NCI-H1694 (cell line): Measurements from ENCODE around the gene WBP2NL.

Experiments used
- DNase-seq: peaks from one replicate; lab custom pipeline; 2025; lab: John Stamatoyannopoulos, UW

Gene WBP2NL

GRCh38 chr22:41978732-41979131, 19.9 kb upstream of the WBP2NL start:
- DNase-seq = no peak

GRCh38 chr22:41979423-41980250, 19.0 kb upstream of the WBP2NL start:
- peak; percentile 48 for DNase-seq

GRCh38 chr22:41982865-41983264, 15.7 kb upstream of the WBP2NL start:
- no peak for DNase-seq

- DNase-seq = no peak
Measured at GRCh38 chr22:41983513-41984405, 14.8 kb upstream of the WBP2NL start.

- no peak for DNase-seq
Measured at GRCh38 chr22:41987276-41987675, 11.3 kb upstream of the WBP2NL start.

- DNase-seq = no peak
Measured at GRCh38 chr22:41989246-41989645, 9.3 kb upstream of the WBP2NL start.

- no peak for DNase-seq
Measured at GRCh38 chr22:41991111-41991510, 7.5 kb upstream of the WBP2NL start.

- no peak for DNase-seq
Measured at GRCh38 chr22:41992496-41992895, 6.1 kb upstream of the WBP2NL start.

GRCh38 chr22:41995211-41995610, 3.4 kb upstream of the WBP2NL start:
- DNase-seq = no peak

- no peak for DNase-seq
Measured at GRCh38 chr22:41996826-41997225, 1.8 kb upstream of the WBP2NL start.

GRCh38 chr22:42000466-42000865, 1.9 kb downstream of the WBP2NL start:
- no peak for DNase-seq

GRCh38 chr22:42001121-42001520, 2.5 kb downstream of the WBP2NL start:
- no peak for DNase-seq

- DNase-seq = no peak
Measured at GRCh38 chr22:42001706-42002105, 3.1 kb downstream of the WBP2NL start.

- DNase-seq = no peak
Measured at GRCh38 chr22:42007922-42008321, 9.3 kb downstream of the WBP2NL start.

- DNase-seq = no peak
Measured at GRCh38 chr22:42010778-42011177, 12.2 kb downstream of the WBP2NL start.

GRCh38 chr22:42013385-42013784, 14.8 kb downstream of the WBP2NL start:
- no peak for DNase-seq

GRCh38 chr22:42016111-42016510, 17.5 kb downstream of the WBP2NL start:
- DNase-seq = no peak

- DNase-seq = no peak
Measured at GRCh38 chr22:42018224-42018623, 19.6 kb downstream of the WBP2NL start.

GRCh38 chr22:42021571-42021970, 23.0 kb downstream of the WBP2NL start:
- no peak for DNase-seq

- no peak for DNase-seq
Measured at GRCh38 chr22:42022162-42022847, 23.7 kb downstream of the WBP2NL start.

GRCh38 chr22:42025421-42025820, 26.8 kb downstream of the WBP2NL start:
- no peak for DNase-seq

GRCh38 chr22:42026705-42027104, 28.1 kb downstream of the WBP2NL start:
- DNase-seq = no peak
